Lower leg skin (tissue), 3 donors: Measurements from ENCODE around the gene TXNL1.

ENCODE experiments used
- CTCF ChIP-seq, 3 donors: fragments of 450-650 bp; IDR thresholded peaks; one replicate each; pipeline ENCODE4 v1.5.1; 2016; ENCODE audit warnings: antibody characterized with exemption in 3 of 3, mild to moderate bottlenecking in 3 of 3, moderate library complexity in 2 of 3
- POLR2A ChIP-seq, 2 donors: fragments of 450-650 bp; IDR thresholded peaks; one replicate each; pipeline ENCODE4 v1.6.1; 2016 to 2017; ENCODE audit warnings: antibody characterized with exemption in 2 of 2, mild to moderate bottlenecking in 1 of 2, moderate library complexity in 1 of 2

GRCh38 chr18:56615738-56616520 is 22.5 kb downstream of the TXNL1 start:
- no peak for TF ChIP-seq CTCF (IDR thresholded peaks at IDR 0.05)
- TF ChIP-seq POLR2A (IDR thresholded peaks at IDR 0.05): no peak
